ENCODE measurements around the gene BMI1.

- TF ChIP-seq CTCF (IDR thresholded peaks at IDR 0.05; ENCODE audit: extremely low read depth in 1 of 2, insufficient read depth in 1 of 2, low read depth in 1 of 2, low read length in 2 of 2) (no peak), FOS (IDR thresholded peaks at IDR 0.05; ENCODE audit: borderline replicate concordance, insufficient read depth, low read length) (peak; percentile 36), POLR2A (IDR thresholded peaks at IDR 0.05; ENCODE audit: low read depth, low read length) (no peak), EZH2 (IDR thresholded peaks at IDR 0.05; ENCODE audit: borderline replicate concordance, low read depth, low read length, severe bottlenecking) (no peak), POLR2AphosphoS5 (IDR thresholded peaks at IDR 0.05; ENCODE audit: insufficient read depth, low read depth, low read length) (no peak), MYC (IDR thresholded peaks at IDR 0.05; ENCODE audit: low read depth, low read length) (no peak), JUN (IDR thresholded peaks at IDR 0.05; ENCODE audit: borderline replicate concordance, insufficient read depth, insufficient read length, low read depth) (no peak), MAX (IDR thresholded peaks at IDR 0.05; ENCODE audit: insufficient read depth, insufficient read length) (no peak), GATA2 (IDR thresholded peaks at IDR 0.05; ENCODE audit: insufficient read depth, insufficient read length, low read depth, low read length) (peak; percentile 75)
These were observed 48.1 kb downstream of the BMI1 start for GRCh38 chr10:22368981-22369380.

Data from endothelial cell of umbilical vein (primary cell).